Adipose tissue (tissue), 3 donors: ENCODE measurements around the gene ZNF283. TPM values are rescaled to one million over a fixed set of nuclear protein-coding genes. Genes with fewer than 3 reads are reported as not detected.
"Not testable (repeated sequence)": the region's sequence is repeated elsewhere in the genome, so short reads cannot be mapped to it uniquely, and the experiment has no call there.

ENCODE experiments used
- H3K27ac ChIP-seq: one replicate; pipeline ENCODE4 v1.5.1; 2013; ENCODE audit warnings: low read depth, low read length
- WGBS, 3 donors: extraction: QIAGEN DNeasy Blood & Tissue Kit; methylation state at CpG; one replicate each; pipeline ENCODE4 v1.1.7; 2013; 5-methylcytosine and 5-hydroxymethylcytosine counted together
- polyA plus RNA-seq, 3 donors: library from polyadenylated mRNA; stranded (reverse); fragments of 200-250 nt; gene quantifications; one replicate each; pipeline ENCODE4 v1.2.3, GENCODE V29; 2013
- donor health status: healthy with polysubstance abuse.
- donor health status: Bipolar disorder and iron deficiency.
- donor health status: healthy.

Gene ZNF283
- polyA plus RNA-seq, 3 donors: 1.3 to 2.2 (median 1.6) TPM

- not testable (repeated sequence) for H3K27ac ChIP-seq
- WGBS, 3 donors: 69 to 88% (median 82%) methylated on average over 3 of the region's 3 CpGs
Measured at GRCh38 chr19:43823856-43824255, 3.3 kb upstream of the ZNF283 start.

GRCh38 chr19:43824572-43824971, 2.5 kb upstream of the ZNF283 start:
- H3K27ac ChIP-seq: not testable (repeated sequence)
- WGBS, 3 donors: 43 to 69% (median 65%) methylated on average over 4 of the region's 4 CpGs

GRCh38 chr19:43839139-43839538, 12.0 kb downstream of the ZNF283 start:
- H3K27ac ChIP-seq: no peak overlapping the region

GRCh38 chr19:43842007-43842406, 14.9 kb downstream of the ZNF283 start:
- 47 to 99% (median 81%) methylated on average over 2 of the region's 2 CpGs for WGBS, 3 donors
- no peak overlapping the region for H3K27ac ChIP-seq

- no peak overlapping the region for H3K27ac ChIP-seq
- 91 to 100% (median 93%) methylated on average over 1 of the region's 1 CpG for WGBS, 3 donors
Measured at GRCh38 chr19:43847246-43847645, 20.1 kb downstream of the ZNF283 start.

- H3K27ac ChIP-seq: no peak overlapping the region
- WGBS, 3 donors: 92 to 96% (median 94%) methylated on average over 4 of the region's 4 CpGs
Measured at GRCh38 chr19:43847884-43848283, 20.8 kb downstream of the ZNF283 start.

- no peak overlapping the region for H3K27ac ChIP-seq
Measured at GRCh38 chr19:43848821-43849220, 21.7 kb downstream of the ZNF283 start.

- 93 to 98% (median 94%) methylated on average over 2 of the region's 2 CpGs for WGBS, 3 donors
- no peak overlapping the region for H3K27ac ChIP-seq
Measured at GRCh38 chr19:43858174-43858573, 31.1 kb downstream of the ZNF283 start.

- WGBS, 3 donors: 92 to 98% (median 95%) methylated on average over 22 to 28 of the region's 28 CpGs
- H3K27ac ChIP-seq: not testable (repeated sequence)
Measured at GRCh38 chr19:43866923-43867322, 39.8 kb downstream of the ZNF283 start.

GRCh38 chr19:43872547-43873336, 45.6 kb downstream of the ZNF283 start:
- 86 to 94% (median 92%) methylated on average over 5 of the region's 5 CpGs for WGBS, 3 donors

GRCh38 chr19:43880483-43880882, 53.4 kb downstream of the ZNF283 start:
- WGBS, 3 donors: 88 to 93% (median 92%) methylated on average over 5 of the region's 5 CpGs

More at GRCh38 chr19:43872547-43873336, 45.6 kb downstream of the ZNF283 start:
- no peak overlapping the region for H3K27ac ChIP-seq

GRCh38 chr19:43883864-43884263, 56.7 kb downstream of the ZNF283 start, which contains the start of gene ZNF404:
Gene ZNF404 (minus strand): TSS chr19:43883964.
- 63 to 91% (median 89%) methylated on average over 2 of the region's 2 CpGs for WGBS, 3 donors
- no peak within 1 kb of the TSS for H3K27ac ChIP-seq

More at GRCh38 chr19:43880483-43880882, 53.4 kb downstream of the ZNF283 start:
- H3K27ac ChIP-seq: no peak overlapping the region

- H3K27ac ChIP-seq: no peak overlapping the region
- WGBS, 3 donors: 90 to 98% (median 96%) methylated on average over 2 of the region's 2 CpGs
Measured at GRCh38 chr19:43895727-43896308, 68.7 kb downstream of the ZNF283 start.

Other genes with a start within 250 kb of the ZNF283 start
- 1 to 10 TPM; 2.5 to 4.3 (median 3.4) TPM for gene IRGQ, start 231.2 kb upstream of the ZNF283 start, polyA plus RNA-seq
- 10 to 100 TPM; 10.4 to 15.4 (median 12.3) TPM for gene ZNF576, start 230.7 kb upstream of the ZNF283 start, polyA plus RNA-seq
- under 1 TPM; 0.20 to 0.79 (median 0.22) TPM for gene SRRM5, start 215.2 kb upstream of the ZNF283 start, polyA plus RNA-seq
- 10 to 100 TPM; 19.9 to 28.6 (median 25.5) TPM for gene ZNF428, start 207.7 kb upstream of the ZNF283 start, polyA plus RNA-seq
- gene CADM4, start 187.5 kb upstream of the ZNF283 start, polyA plus RNA-seq: 1 to 10 TPM; 1.9 to 7.1 (median 4.2) TPM
- gene PLAUR, start 157.2 kb upstream of the ZNF283 start, polyA plus RNA-seq: 10 to 100 TPM in 2 of 3 donors, 1 to 10 TPM in 1; 5.0 to 88.4 (median 35.5) TPM
- not detected for gene IRGC, start 111.2 kb upstream of the ZNF283 start, polyA plus RNA-seq
- 10 to 100 TPM in 2 of 3 donors, 1 to 10 TPM in 1; 6.9 to 16.0 (median 10.5) TPM for gene SMG9, start 72.4 kb upstream of the ZNF283 start, polyA plus RNA-seq
- 1 to 10 TPM in 2 of 3 donors, under 1 TPM in 1; 0.55 to 3.4 (median 2.4) TPM for gene KCNN4, start 46.3 kb upstream of the ZNF283 start, polyA plus RNA-seq
- gene LYPD5, start 24.9 kb upstream of the ZNF283 start, polyA plus RNA-seq: 1 to 10 TPM in 1 of 3 donors, under 1 TPM in 2; 0.09 to 1.9 (median 0.22) TPM
- 1 to 10 TPM in 2 of 3 donors, under 1 TPM in 1; 1.00 to 2.7 (median 1.1) TPM for gene ZNF404, start 56.6 kb downstream of the ZNF283 start, polyA plus RNA-seq
- 1 to 10 TPM; 3.3 to 4.9 (median 3.4) TPM for gene ZNF45, start 108.0 kb downstream of the ZNF283 start, polyA plus RNA-seq
- gene ZNF221, start 123.9 kb downstream of the ZNF283 start, polyA plus RNA-seq: 1 to 10 TPM in 1 of 3 donors, under 1 TPM in 2; 0.67 to 2.6 (median 0.77) TPM
- 1 to 10 TPM; 2.2 to 2.6 (median 2.3) TPM for gene ZNF155, start 156.9 kb downstream of the ZNF283 start, polyA plus RNA-seq
- gene ZNF230, start 175.6 kb downstream of the ZNF283 start, polyA plus RNA-seq: 1 to 10 TPM in 2 of 3 donors, under 1 TPM in 1; 0.91 to 2.4 (median 1.1) TPM
- 1 to 10 TPM; 1.6 to 5.2 (median 1.9) TPM for gene ZNF222, start 198.1 kb downstream of the ZNF283 start, polyA plus RNA-seq
- gene ZNF223, start 224.7 kb downstream of the ZNF283 start, polyA plus RNA-seq: 1 to 10 TPM; 1.5 to 3.1 (median 1.8) TPM
- gene ZNF284, start 244.8 kb downstream of the ZNF283 start, polyA plus RNA-seq: under 1 TPM; 0.16 to 0.90 (median 0.35) TPM